Measurements from ENCODE around the gene RXRA.

DNA sequence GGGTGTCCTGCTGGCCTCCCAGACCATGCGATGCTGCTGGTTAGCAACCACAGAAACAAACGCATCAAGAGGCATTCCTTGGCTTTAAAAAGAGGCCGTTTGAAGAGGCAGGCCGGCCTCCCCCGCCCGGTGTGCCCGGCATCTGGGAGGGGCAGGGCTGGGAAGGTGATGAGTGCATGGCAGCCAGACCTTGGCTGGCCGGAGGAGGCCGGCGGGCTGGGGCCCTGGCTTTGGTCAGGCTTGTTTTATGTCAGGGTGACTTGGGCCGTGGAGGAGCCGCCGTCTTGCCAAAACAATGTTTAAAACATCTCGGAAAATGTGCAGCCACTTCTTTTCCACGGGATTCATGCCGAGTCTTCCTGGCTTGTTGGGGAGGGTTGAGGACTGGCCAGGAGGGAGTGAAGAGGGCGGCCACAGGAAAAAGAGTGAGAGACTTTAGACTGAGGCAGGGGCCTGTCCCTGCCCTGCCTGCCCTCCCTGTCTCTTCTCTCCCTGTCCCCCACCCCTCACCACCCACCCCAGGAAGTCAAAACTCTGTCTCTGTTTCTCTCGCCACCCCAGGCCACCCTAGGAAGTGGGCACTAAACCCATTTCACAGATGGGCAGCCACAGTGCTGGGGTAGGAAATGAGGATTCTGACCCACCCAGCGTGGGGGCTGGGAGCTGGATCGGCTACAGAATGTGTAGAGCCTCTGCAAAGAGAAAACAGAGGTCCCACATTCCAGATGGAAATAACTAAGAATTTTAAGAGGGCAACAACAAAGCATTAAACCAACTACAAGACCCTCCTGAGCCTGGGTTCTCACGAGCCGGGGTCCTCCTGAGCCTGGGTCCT, 143.0 kb downstream of the RXRA start:
- no peak for TF ChIP-seq YY1 (IDR thresholded peaks at IDR 0.05; ENCODE audit: insufficient read depth, insufficient read length)
- TF ChIP-seq ZNF274 (IDR thresholded peaks at IDR 0.05; ENCODE audit: low read depth, low read length): no peak
